Ascending aorta (tissue), 2 donors: ENCODE results near the gene SHF. TPM values are rescaled to one million over a fixed set of nuclear protein-coding genes. Genes with fewer than 3 reads are reported as not detected.
A peak's percentile ranks its signal among the peaks of the same experiment; 100 is the strongest.

Experiments
- DNase-seq, 2 donors: peaks; one replicate each; pipeline ENCODE4 v3.0.0-alpha.2; 2019; ENCODE audit warnings: low spot score in 2 of 2
- H3K27ac ChIP-seq, 2 donors: fragments of 200-600 bp; sonication (generic); one replicate each; pipeline ENCODE4 v1.5.1; 2016 to 2017; ENCODE audit warnings: mild to moderate bottlenecking in 1 of 2
- H3K27me3 ChIP-seq: fragments of 200-600 bp; sonication (generic); one replicate; pipeline ENCODE4 v1.5.1; 2017
- H3K36me3 ChIP-seq, 2 donors: fragments of 200-600 bp; sonication (generic); one replicate each; pipeline ENCODE4 v1.5.1; 2016
- H3K4me1 ChIP-seq, 2 donors: fragments of 200-600 bp; sonication (generic); one replicate each; pipeline ENCODE4 v1.5.1; 2016 to 2017; ENCODE audit warnings: mild to moderate bottlenecking in 1 of 2
- H3K4me3 ChIP-seq, 2 donors: fragments of 200-600 bp; sonication (generic); one replicate each; pipeline ENCODE4 v1.5.1; 2016 to 2017; ENCODE audit warnings: mild to moderate bottlenecking in 1 of 2
- H3K9me3 ChIP-seq, 2 donors: fragments of 200-600 bp; sonication (generic); one replicate each; pipeline ENCODE4 v1.5.1; 2016
- intact Hi-C: fragments of 100-400 bp; cut with DNase I; formaldehyde crosslinking; loops from one replicate; pipeline ENCODE4 v1.15.1; 2023
- total RNA-seq: library from RNA; depleted of rRNA; stranded (reverse); fragments of >200 nt; gene quantifications from one replicate; pipeline ENCODE4 v1.1.0, GENCODE V29; 2016
- TF ChIP-seq, protein P1 (sequence below), 3 experiments: fragments of 200-600 bp in 2 of 3; fragments of 450-650 bp in 1 of 3; sonication (generic) in 2 of 3; IDR thresholded peaks; one replicate each; pipeline ENCODE4 v1.5.1; 2016 to 2019; ENCODE audit warnings: antibody characterized with exemption in 3 of 3, mild to moderate bottlenecking in 1 of 3, moderate library complexity in 1 of 3

The SHF gene
- total RNA-seq, 1 donor from 2014 or later: 75.0 TPM

DNA sequence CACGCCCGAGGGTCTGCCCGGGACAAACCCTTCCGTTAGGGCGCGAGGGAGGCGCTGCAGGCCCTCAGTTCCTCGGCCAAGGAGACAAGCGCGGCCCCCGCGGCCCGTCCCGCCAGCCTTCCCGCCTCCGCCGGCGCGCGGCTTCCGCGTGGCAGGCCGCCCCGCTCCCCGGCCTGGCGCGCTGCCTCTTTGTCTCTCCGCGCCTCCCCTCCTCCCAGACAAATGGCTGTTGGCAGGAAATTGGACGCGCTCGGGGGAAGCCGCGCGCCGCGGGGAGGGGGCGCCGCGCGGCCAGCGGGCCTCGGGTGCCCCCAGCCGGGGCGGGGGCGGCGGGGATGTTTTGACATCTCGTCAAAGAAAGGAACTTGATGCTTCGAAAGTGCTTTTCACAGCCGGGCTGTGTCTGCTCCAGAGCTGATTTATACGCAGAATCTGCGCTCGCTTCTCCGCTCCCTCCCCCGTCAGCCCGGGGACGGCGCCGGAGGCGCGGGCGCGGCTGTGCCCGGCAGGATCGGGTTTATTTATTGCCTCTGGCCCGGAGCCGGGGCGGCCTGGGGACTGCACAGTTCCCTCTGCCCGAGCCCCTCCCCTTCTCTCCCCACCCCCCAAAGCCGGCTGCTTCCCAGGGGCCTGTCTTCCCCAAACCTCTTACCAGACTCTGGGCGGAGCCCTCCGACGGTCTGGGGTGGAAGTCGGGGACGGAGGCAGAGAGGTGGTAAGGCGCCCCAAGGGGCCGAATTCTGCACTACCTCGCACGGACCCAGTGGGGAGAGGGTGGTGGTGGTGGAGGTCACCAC is 20.7 kb downstream of the SHF start:
- intact Hi-C loops: loop anchor here (1.0 to 5.0 kb wide), 5 partner anchors 19 to 290 kb away; partner anchors contain the start of gene GATM
- Histone ChIP-seq H3K4me1 (peaks cover 0 to 14% of the 10 kb centered on the region in 2 donors), H3K27me3 (no peaks in the 10 kb centered on the region), H3K4me3 (peak overlapping the region; percentile 78 to 97), H3K9me3 (no peaks in the 10 kb centered on the region), H3K36me3 (no peaks in the 10 kb centered on the region), H3K27ac (peak overlapping the region; percentile 97 to 99)
- peak; percentile 49 to 93 for DNase-seq
- TF ChIP-seq, protein P1, sequence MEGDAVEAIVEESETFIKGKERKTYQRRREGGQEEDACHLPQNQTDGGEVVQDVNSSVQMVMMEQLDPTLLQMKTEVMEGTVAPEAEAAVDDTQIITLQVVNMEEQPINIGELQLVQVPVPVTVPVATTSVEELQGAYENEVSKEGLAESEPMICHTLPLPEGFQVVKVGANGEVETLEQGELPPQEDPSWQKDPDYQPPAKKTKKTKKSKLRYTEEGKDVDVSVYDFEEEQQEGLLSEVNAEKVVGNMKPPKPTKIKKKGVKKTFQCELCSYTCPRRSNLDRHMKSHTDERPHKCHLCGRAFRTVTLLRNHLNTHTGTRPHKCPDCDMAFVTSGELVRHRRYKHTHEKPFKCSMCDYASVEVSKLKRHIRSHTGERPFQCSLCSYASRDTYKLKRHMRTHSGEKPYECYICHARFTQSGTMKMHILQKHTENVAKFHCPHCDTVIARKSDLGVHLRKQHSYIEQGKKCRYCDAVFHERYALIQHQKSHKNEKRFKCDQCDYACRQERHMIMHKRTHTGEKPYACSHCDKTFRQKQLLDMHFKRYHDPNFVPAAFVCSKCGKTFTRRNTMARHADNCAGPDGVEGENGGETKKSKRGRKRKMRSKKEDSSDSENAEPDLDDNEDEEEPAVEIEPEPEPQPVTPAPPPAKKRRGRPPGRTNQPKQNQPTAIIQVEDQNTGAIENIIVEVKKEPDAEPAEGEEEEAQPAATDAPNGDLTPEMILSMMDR (IDR thresholded peaks at IDR 0.05): peak; percentile 40 to 74 (median 62)

DNA sequence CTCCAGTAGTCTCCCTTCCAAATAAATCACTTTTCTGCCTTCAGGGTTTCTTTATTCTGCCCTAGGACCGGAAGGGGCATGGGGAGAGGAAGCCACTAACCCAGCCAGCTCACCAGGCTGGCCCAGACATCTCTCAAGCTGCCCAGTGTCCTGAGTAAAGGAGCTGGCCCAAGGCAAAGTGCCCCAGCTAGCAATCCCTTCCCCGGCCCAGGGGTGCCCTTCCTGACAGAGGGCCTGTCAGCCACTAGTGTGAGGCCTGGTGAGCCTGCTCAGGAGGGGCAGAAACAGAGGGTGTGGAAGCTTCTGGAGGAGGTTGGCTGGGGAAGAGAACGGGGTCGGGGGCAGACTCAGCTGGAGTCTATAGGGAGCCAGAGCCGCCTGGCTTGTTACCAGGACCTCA is 22.2 kb downstream of the SHF start:
- no peaks in the 10 kb centered on the region for H3K36me3 ChIP-seq
- no peak for DNase-seq
- no peaks in the 10 kb centered on the region for H3K9me3 ChIP-seq
- peaks cover 0 to 14% of the 10 kb centered on the region in 2 donors for H3K4me1 ChIP-seq
- intact Hi-C loops: loop anchor here (5.0 kb wide), 1 partner anchor 212 kb away; the partner anchor contains the start of gene GATM
- peak overlapping the region in 1 of 2 donors; percentile 99 for H3K27ac ChIP-seq
- TF ChIP-seq, protein P1 (IDR thresholded peaks at IDR 0.05): no peak
- H3K4me3 ChIP-seq: no peak overlapping the region
- H3K27me3 ChIP-seq: no peaks in the 10 kb centered on the region

DNA sequence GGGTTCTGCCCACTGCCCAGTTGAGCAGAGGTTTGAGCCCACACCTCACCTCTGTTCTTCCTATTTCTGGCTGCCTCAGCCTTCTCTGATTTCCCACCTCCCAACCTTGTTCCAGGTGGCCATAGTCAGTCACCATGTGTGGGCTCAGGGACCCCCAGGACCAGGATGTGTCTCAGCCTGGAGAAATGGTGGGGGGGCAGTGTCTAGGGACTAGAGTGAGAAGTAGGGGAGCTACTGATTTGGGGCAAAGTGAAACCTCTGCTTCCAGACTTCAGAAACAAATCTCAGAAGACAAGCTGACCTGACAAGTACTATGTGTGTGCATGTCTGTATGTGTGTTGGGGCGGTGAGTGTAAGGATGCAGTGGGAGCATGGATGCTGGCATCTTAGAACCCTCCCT is 22.9 kb downstream of the SHF start:
- H3K4me1 ChIP-seq: peaks cover 0 to 14% of the 10 kb centered on the region in 2 donors
- no peak overlapping the region for H3K27ac ChIP-seq
- H3K4me3 ChIP-seq: no peak overlapping the region
- intact Hi-C loops: loop anchor here (5.0 kb wide), 1 partner anchor 212 kb away; the partner anchor contains the start of gene GATM
- TF ChIP-seq, protein P1 (IDR thresholded peaks at IDR 0.05): no peak
- H3K36me3 ChIP-seq: no peaks in the 10 kb centered on the region
- no peak for DNase-seq
- no peaks in the 10 kb centered on the region for H3K9me3 ChIP-seq
- H3K27me3 ChIP-seq: no peaks in the 10 kb centered on the region

DNA sequence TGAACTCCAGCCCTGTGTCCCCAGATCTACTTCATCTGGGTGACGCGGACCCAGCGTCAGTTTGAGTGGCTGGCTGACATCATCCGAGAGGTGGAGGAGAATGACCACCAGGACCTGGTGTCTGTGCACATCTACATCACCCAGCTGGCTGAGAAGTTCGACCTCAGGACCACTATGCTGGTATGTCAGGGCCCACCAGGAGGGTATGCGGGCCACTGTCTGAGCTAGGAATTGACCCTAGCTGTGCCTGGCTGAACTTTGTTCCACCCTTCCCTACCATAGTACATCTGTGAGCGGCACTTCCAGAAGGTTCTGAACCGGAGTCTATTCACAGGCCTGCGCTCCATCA is 24.3 kb downstream of the SHF start:
- Histone ChIP-seq H3K36me3 (no peaks in the 10 kb centered on the region), H3K27me3 (no peaks in the 10 kb centered on the region), H3K9me3 (no peaks in the 10 kb centered on the region), H3K4me1 (peaks cover 0 to 14% of the 10 kb centered on the region in 2 donors), H3K27ac (no peak overlapping the region), H3K4me3 (no peak overlapping the region)
- DNase-seq: no peak
- intact Hi-C loops: loop anchor here (1.0 kb wide), 1 partner anchor 236 kb away; no protein-coding TSS in a partner anchor
- TF ChIP-seq, protein P1 (IDR thresholded peaks at IDR 0.05): no peak

DNA sequence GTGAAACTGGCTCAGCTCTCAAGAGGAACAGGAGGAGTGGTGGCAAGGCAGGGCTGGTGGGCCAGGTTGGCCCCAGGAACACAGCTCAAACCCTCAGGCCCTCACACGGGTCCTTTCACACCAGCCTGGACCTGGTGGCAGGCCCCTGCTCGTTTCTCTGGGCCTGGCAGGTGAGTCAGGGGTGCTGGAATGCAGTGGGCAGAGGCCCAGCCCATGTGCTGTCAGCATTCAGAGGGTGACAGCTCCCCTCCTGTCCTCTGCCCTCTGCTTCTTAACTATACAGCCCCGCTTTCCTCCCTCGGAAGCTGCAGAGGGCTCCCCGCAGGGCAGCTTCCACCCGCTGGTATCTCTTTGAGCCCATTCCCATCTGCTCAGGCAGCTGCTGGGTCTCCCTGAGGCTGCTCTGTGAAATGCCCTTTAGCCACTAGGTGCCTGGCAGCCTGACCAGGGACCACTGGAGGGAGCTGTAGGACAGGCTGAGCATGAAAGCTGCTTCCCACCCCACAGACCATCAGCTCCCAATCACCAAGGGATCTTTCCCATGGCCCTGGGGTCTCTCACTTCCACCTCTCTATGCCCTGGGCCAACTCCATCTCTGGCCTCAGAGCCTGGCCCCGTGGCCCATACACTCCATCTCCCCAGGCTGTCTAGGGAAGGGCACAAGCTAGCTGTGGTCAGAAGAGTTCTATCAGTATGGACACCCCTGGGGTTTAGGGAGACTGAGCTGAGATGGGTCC is 24.8 kb downstream of the SHF start:
- TF ChIP-seq, protein P1 (IDR thresholded peaks at IDR 0.05): peak; percentile 83 to 95 (median 88)
- Histone ChIP-seq H3K36me3 (no peaks in the 10 kb centered on the region), H3K4me1 (peaks cover 0 to 14% of the 10 kb centered on the region in 2 donors), H3K27ac (no peak overlapping the region), H3K9me3 (no peaks in the 10 kb centered on the region), H3K27me3 (no peaks in the 10 kb centered on the region), H3K4me3 (no peak overlapping the region)
- DNase-seq: peak; percentile 46 to 91
- intact Hi-C loops: loop anchor here (1.0 kb wide), 1 partner anchor 236 kb away; no protein-coding TSS in a partner anchor
